K562 (cell line): ENCODE results near the gene TIMM23. TPM values are rescaled to one million over a fixed set of nuclear protein-coding genes. Genes with fewer than 3 reads are reported as not detected.
A peak's percentile ranks its signal among the peaks of the same experiment; 100 is the strongest.

Experiments used
- HMG20A ChIP-seq: fragments of 450-650 bp; formaldehyde crosslinking; conservative IDR thresholded peaks from 2 replicates; pipeline ENCODE4 v1.4.0; 2020; ENCODE audit warnings: mild to moderate bottlenecking, mixed read lengths
- MTA1 ChIP-seq: fragments of 450-650 bp; IDR thresholded peaks from 2 replicates; pipeline ENCODE4 v1.6.1; 2017; ENCODE audit warnings: borderline replicate concordance
- NR2C1 ChIP-seq, 2 experiments: fragments of 450-650 bp; IDR thresholded peaks; 2 replicates each; pipeline ENCODE4 v1.6.1; 2017; ENCODE audit warnings: mild to moderate bottlenecking in 2 of 2, antibody characterized with exemption in 1 of 2, inconsistent platforms in 1 of 2, missing compliant biosample characterization in 1 of 2, missing genetic modification characterization in 1 of 2
- NRF1 ChIP-seq, 2 experiments: fragments of 450-650 bp; IDR thresholded peaks in 1 of 2; conservative IDR thresholded peaks in 1 of 2; 2 replicates each; pipeline ENCODE4 v1.6.1; 2014; ENCODE audit warnings: mild to moderate bottlenecking in 2 of 2
- PCBP2 ChIP-seq: fragments of 200-400 bp; formaldehyde crosslinking; IDR thresholded peaks from 2 replicates; pipeline ENCODE4 v1.6.1; 2018; ENCODE audit warnings: low read length, low read depth, mild to moderate bottlenecking, moderate library complexity; ENCODE audit not compliant: poor library complexity, severe bottlenecking
- PHF21A ChIP-seq: fragments of 450-650 bp; IDR thresholded peaks from 2 replicates; pipeline ENCODE4 v1.6.1; 2017; ENCODE audit warnings: low read depth, borderline replicate concordance
- PML ChIP-seq: IDR thresholded peaks from 2 replicates; pipeline ENCODE4 v1.6.1; 2012; ENCODE audit warnings: low read length, inconsistent platforms
- RBBP5 ChIP-seq: fragments of 200-600 bp; sonication (generic); IDR thresholded peaks from 2 replicates; pipeline ENCODE4 v1.6.1; 2012; ENCODE audit warnings: borderline replicate concordance, mild to moderate bottlenecking, low read length, control low read depth, inconsistent platforms; ENCODE audit not compliant: insufficient read depth, poor library complexity, severe bottlenecking
- SNIP1 ChIP-seq: fragments of 450-650 bp; IDR thresholded peaks from 2 replicates; pipeline ENCODE4 v1.7.1; 2017; ENCODE audit warnings: low read depth, mild to moderate bottlenecking
- ZNF785 ChIP-seq: fragments of 250-450 bp; sonication (Bioruptor Pico); IDR thresholded peaks from 2 replicates; pipeline ENCODE4 v1.4.0; 2020; ENCODE audit warnings: mild to moderate bottlenecking
- polyA plus RNA-seq, 8 experiments: library from polyadenylated mRNA; depleted of rRNA in 4 of 8; stranded (reverse) in 5 of 8; unstranded in 3 of 8; fragments of >200 nt; fragmentation: Nextera tagmentation in 2 of 8; fragmentation: Illumina TruSeq in 1 of 8; extraction: Ambion mirVana in 2 of 8; extraction: Trizol in 1 of 8; gene quantifications; 2 replicates each; pipeline versions ENCODE4 v1.2.1 to v1.2.3, GENCODE V29; 2011 to 2014; ENCODE audit warnings: inconsistent platforms in 1 of 8, missing spikeins in 1 of 8
- total RNA-seq, 7 experiments: library from RNA; depleted of rRNA in 6 of 7; stranded (reverse); fragments of >200 nt in 6 of 7; fragmentation: Illumina TruSeq in 2 of 7; extraction: Trizol in 2 of 7; gene quantifications; 2 replicates each; pipeline versions ENCODE4 v1.2.1 to v1.2.3, GENCODE V29; 2011 to 2021; ENCODE audit warnings: low replicate concordance in 1 of 7
- TF ChIP-seq, protein P1 (sequence below), 2 experiments: fragments of 450-650 bp; IDR thresholded peaks; 2 replicates each; pipeline ENCODE4 v1.6.1; 2016; ENCODE audit warnings: mild to moderate bottlenecking in 2 of 2, borderline replicate concordance in 1 of 2, low read depth in 1 of 2, moderate library complexity in 1 of 2
- TF ChIP-seq, protein P2 (sequence below): IDR thresholded peaks from 2 replicates; pipeline ENCODE4 v1.6.1; 2016; ENCODE audit warnings: missing genetic modification characterization, missing compliant biosample characterization
- TF ChIP-seq, protein P3 (sequence below): fragments of 450-650 bp; formaldehyde crosslinking; IDR thresholded peaks from 2 replicates; pipeline ENCODE4 v1.4.0; 2020; ENCODE audit warnings: mild to moderate bottlenecking, mixed read lengths

Gene TIMM23
- total and polyA plus RNA-seq, 9 of the 15 experiments (the other 6 are each of a cell fraction or from before 2014, with no cell fraction given) = 148 to 280 (median 183) TPM

DNA sequence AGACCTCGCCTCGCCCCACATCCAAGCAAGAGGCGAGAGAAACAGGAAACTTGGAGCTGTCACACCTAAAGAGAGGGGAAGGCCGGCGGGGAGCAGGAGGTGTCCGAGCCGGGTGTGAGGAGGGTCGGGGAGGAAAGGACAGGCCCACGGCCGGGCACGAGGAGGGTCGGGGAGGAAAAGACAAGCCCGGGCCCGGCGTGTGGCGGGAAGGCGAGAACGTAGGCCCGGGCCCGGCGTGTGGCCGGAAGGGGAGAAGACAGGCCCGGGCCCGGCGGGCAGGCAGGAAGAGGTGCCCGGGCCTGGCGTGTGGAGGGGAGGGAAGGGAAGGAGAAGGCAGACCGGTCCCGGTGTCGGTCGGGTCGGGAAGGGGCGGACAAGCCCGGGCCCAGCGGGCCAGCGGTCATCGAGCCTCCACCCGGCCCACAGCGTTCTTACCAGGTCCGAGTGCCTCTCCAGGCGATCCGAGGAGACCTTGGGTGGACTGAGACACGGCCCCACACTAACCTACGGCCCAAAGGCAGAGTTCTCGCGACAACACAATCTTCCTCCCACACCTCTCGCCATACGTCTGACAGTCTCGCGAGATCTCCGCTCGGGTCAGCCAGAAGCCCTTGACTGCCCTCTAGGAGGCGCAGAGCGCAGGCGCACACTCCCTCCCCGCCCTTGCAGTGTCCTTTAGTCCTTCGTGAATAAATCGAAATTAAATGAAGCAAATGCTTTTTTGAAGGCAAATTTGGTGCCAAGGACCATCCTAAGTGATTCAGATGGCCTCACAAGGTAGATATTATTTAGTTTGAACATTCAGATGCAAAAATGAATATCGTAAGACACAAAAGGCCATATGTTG, 58.0 kb downstream of the TIMM23 start, which contains the start of gene NCOA4 (continued):
- TF ChIP-seq, protein P1, sequence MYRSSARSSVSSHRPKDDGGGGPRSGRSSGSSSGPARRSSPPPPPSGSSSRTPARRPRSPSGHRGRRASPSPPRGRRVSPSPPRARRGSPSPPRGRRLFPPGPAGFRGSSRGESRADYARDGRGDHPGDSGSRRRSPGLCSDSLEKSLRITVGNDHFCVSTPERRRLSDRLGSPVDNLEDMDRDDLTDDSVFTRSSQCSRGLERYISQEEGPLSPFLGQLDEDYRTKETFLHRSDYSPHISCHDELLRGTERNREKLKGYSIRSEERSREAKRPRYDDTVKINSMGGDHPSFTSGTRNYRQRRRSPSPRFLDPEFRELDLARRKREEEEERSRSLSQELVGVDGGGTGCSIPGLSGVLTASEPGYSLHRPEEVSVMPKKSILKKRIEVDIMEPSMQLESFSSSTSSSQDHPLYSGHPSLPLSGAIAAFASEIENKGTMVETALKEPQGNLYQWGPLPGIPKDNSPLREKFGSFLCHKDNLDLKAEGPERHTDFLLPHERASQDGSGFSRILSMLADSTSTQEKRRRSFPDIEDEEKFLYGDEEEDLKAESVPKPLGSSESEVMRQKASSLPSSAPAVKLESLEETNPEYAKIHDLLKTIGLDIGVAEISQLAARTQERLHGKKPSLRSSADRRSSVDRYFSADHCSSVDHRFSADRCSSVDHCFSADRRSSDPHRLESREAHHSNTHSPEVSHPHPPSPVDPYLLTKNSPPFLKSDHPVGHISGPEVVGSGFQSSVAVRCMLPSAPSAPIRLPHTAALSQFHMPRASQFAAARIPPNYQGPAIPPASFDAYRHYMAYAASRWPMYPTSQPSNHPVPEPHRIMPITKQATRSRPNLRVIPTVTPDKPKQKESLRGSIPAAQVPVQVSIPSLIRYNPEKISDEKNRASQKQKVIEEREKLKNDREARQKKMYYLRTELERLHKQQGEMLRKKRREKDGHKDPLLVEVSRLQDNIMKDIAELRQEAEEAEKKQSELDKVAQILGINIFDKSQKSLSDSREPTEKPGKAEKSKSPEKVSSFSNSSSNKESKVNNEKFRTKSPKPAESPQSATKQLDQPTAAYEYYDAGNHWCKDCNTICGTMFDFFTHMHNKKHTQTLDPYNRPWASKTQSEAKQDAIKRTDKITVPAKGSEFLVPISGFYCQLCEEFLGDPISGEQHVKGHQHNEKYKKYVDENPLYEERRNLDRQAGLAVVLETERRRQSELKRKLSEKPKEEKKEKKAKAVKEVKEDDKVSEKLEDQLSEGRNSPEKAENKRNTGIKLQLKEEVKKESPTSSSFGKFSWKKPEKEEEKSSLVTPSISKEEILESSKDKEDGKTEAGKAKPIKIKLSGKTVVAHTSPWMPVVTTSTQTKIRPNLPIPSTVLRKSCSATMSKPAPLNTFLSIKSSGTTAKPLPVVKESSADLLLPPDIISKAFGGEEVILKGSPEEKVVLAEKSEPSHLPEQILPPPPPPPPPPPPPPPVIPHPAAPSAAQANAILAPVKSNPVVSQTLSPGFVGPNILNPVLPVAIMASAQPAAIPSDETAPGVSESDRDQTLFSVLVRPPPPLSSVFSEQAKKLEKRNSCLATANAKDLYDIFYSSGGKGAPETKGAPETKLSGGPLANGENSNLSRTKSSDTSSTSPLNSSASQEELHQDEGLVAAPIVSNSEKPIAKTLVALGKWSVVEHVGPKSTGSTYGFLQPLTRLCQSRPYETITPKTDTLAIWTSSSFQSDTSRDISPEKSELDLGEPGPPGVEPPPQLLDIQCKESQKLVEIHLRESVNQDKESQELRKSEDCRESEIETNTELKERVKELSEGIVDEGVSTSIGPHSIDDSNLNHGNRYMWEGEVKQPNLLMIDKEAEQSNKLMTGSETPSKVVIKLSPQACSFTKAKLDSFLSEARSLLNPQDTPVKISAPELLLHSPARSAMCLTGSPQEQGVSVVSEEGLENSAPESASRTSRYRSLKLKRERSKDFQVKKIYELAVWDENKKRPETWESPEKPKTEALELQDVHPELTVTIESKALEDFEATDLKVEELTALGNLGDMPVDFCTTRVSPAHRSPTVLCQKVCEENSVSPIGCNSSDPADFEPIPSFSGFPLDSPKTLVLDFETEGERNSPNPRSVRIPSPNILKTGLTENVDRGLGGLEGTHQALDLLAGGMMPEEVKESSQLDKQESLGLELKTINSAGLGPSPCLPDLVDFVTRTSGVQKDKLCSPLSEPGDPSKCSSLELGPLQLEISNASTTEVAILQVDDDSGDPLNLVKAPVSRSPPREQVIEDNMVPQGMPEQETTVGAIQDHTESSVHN (IDR thresholded peaks at IDR 0.05; ENCODE audit: borderline replicate concordance in 1 of 2, low read depth in 1 of 2) = no peak
- TF ChIP-seq NR2C1 (IDR thresholded peaks at IDR 0.05) (peak; percentile 79), NR2C1 (tag; IDR thresholded peaks at IDR 0.05) (peak; percentile 70), NRF1 (conservative IDR thresholded peaks at IDR 0.05 in 1 of 2, IDR thresholded peaks at IDR 0.05 in 1 of 2) (peak; percentile 93 to 95), SNIP1 (no peak), HMG20A (CRISPR knock-in tag) (no peak), PML (peak; percentile 70; the same call in 1 of the 2 replicates), PCBP2 (no peak), RBBP5 (peak; percentile 92), PHF21A (0 out of 2 replicates have a peak, but pooled peaks have one; percentile 43), ZNF785 (CRISPR knock-in tag) (no peak), MTA1 (no peak)
- TF ChIP-seq, protein P2, sequence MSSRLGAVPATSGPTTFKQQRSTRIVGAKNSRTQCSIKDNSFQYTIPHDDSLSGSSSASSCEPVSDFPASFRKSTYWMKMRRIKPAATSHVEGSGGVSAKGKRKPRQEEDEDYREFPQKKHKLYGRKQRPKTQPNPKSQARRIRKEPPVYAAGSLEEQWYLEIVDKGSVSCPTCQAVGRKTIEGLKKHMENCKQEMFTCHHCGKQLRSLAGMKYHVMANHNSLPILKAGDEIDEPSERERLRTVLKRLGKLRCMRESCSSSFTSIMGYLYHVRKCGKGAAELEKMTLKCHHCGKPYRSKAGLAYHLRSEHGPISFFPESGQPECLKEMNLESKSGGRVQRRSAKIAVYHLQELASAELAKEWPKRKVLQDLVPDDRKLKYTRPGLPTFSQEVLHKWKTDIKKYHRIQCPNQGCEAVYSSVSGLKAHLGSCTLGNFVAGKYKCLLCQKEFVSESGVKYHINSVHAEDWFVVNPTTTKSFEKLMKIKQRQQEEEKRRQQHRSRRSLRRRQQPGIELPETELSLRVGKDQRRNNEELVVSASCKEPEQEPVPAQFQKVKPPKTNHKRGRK (tag) = no peak
- TF ChIP-seq, protein P3, sequence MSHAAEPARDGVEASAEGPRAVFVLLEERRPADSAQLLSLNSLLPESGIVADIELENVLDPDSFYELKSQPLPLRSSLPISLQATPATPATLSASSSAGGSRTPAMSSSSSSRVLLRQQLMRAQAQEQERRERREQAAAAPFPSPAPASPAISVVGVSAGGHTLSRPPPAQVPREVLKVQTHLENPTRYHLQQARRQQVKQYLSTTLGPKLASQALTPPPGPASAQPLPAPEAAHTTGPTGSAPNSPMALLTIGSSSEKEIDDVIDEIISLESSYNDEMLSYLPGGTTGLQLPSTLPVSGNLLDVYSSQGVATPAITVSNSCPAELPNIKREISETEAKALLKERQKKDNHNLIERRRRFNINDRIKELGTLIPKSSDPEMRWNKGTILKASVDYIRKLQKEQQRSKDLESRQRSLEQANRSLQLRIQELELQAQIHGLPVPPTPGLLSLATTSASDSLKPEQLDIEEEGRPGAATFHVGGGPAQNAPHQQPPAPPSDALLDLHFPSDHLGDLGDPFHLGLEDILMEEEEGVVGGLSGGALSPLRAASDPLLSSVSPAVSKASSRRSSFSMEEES (CRISPR knock-in tag) = no peak
